ENCODE data around the gene SLC35G1.

The SLC35G1 gene

DNA sequence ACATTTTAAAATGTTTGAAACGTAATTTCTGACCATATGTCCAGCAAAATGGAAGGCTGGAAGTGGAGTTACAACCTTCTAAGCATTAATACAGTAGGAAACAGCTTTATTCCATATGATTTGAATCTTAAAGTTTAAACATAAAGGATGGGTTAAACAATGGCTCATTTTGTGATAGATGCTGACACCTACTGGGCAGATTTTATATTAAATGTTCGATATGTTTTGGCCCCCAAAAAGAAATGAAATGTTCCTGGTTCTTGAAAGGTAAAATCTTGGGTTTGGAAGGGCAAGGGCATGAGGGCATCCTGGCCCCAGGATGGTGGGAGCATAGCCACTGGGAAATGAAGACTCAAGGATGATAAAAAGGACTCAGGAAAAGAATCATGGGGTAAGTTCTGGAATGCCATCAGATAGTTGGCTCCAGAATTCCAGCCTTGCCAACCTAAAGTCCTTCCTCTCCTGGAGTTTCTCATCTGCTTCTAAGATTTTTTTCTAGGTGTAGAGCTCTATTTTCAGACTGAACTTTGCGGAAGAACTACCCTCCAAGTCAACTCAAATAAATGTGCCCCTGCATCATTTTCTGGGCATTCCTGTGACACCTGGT, 34.6 kb upstream of the SLC35G1 start:
- TF ChIP-seq Cebpa-rat (IDR thresholded peaks at IDR 0.05) = no peak
- no peaks in the 10 kb centered on the region for H3K36me3 ChIP-seq
- peaks cover 10% of the 10 kb centered on the region for H3K4me1 ChIP-seq
- no peak overlapping the region for H3K27ac ChIP-seq
- H4K20me1 ChIP-seq = no peaks in the 10 kb centered on the region
- H3K4me2 ChIP-seq = no peak overlapping the region
- no peak overlapping the region for H3K4me3 ChIP-seq
- H3K27me3 ChIP-seq = no peaks in the 10 kb centered on the region
- peaks cover 9% of the 10 kb centered on the region; the same call in 1 of the 2 replicates for H3K9me3 ChIP-seq
- H3K9ac ChIP-seq = no peak overlapping the region

DNA sequence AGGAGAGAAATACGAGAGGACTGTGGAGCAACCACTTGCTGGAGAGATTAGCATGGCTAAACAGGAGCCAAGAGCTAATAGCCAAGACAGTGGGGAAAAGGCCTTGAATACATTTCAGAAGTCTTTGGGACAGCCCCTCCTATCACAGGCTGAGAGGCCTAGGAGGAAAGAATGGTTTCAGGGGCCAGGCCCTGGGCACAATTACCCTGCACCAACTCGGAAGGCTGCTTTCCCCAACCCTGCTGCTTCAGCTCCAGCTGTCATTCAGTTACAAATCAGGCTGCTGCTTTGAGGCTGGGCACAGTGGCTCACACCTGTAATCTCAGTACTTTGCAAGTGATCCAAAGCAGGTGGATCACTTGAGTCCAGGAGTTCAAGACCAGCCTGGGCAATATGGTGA, 32.0 kb upstream of the SLC35G1 start:
- Histone ChIP-seq H3K27me3 (no peaks in the 10 kb centered on the region), H3K27ac (no peak overlapping the region), H3K4me3 (no peak overlapping the region), H3K4me1 (peaks cover 10% of the 10 kb centered on the region), H4K20me1 (no peaks in the 10 kb centered on the region), H3K4me2 (no peak overlapping the region), H3K9me3 (peaks cover 9% of the 10 kb centered on the region; the same call in 1 of the 2 replicates), H3K36me3 (no peaks in the 10 kb centered on the region), H3K9ac (no peak overlapping the region)
- no peak for TF ChIP-seq Cebpa-rat (IDR thresholded peaks at IDR 0.05)

DNA sequence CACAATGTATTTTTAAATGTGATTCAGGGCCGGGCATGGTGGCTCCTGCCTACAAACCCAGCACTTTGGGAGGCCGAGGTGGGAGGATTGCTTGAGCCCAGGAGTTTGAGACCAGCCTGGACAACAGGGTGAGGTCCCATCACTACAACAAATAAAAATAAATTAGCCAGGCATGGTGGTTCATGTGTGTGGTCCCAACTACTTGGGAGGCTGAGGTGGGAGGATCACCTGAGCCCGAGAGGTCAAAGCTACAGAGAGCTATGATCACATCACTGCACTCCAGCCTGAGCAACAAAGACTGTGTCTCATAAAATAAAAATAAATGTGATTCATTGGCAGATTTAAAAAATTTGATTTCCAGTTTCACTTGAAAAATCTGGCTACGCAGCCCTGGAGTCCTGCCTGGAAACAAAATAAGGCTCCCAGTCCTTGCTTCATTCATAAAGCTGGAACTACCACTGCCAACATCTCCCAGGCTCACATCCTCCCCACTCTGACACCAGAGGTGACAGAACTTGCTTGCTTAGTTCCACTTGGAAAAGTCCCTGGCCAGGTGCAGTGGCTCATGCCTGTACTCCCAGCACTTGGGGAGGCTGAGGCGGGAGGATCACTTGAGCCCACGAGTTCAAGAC, 27.9 kb upstream of the SLC35G1 start:
- Histone ChIP-seq H3K27ac (no peak overlapping the region), H3K27me3 (no peaks in the 10 kb centered on the region), H3K4me1 (no peaks in the 10 kb centered on the region), H4K20me1 (no peaks in the 10 kb centered on the region), H3K9ac (no peak overlapping the region), H3K4me3 (no peak overlapping the region), H3K4me2 (no peak overlapping the region), H3K36me3 (no peaks in the 10 kb centered on the region), H3K9me3 (peaks cover 9% of the 10 kb centered on the region; the same call in 1 of the 2 replicates)
- TF ChIP-seq Cebpa-rat (IDR thresholded peaks at IDR 0.05) = no peak

DNA sequence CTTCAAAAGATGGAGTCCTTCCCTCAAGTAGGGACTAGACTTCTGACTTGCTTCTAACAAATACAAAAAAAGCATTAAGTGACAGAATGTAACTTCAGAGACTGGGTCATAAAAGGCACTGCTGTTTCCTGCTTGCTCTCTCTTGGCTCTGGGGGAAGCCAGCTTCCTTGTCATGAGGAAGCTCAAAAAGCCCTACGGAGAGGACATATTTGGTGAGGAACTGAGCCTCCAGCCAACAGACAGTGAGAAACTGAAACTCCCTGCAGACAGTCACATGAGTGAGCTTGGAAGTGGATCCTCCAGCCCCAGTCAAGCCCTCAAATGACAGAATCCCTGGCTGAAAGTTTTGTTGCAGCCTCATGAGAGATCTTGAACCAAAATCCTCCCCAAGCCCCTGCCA, 26.3 kb upstream of the SLC35G1 start:
- no peak for TF ChIP-seq Cebpa-rat (IDR thresholded peaks at IDR 0.05)

DNA sequence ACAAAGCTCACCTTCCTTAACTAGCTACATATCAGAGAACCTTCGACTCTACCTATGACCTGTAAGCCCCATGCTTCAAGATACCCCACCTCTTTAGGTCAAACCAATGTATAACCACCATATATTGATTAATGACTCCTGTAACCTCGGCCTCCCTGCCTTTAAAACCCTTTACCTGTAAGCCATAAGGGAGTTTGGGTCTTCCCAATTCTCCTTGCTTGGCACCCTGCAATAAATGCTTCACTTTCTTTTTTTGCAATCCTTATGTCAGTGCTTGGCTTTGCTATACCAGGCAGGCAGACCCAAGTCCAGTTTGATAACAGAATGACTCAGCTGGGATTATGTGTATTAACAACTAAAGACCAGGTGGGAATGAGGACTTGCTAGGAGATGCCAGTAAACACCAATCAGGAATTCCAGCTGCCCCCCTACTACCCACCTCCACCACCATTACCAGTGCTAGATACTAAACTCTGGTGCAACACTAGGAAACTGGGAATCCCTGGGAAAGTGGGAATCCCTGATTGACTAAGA, 22.0 kb upstream of the SLC35G1 start:
- Histone ChIP-seq H3K4me3 (no peak overlapping the region), H4K20me1 (no peaks in the 10 kb centered on the region), H3K27me3 (no peaks in the 10 kb centered on the region), H3K4me1 (no peaks in the 10 kb centered on the region), H3K9ac (no peak overlapping the region), H3K36me3 (no peaks in the 10 kb centered on the region), H3K9me3 (no peaks in the 10 kb centered on the region), H3K27ac (no peak overlapping the region), H3K4me2 (no peak overlapping the region)
- TF ChIP-seq Cebpa-rat (IDR thresholded peaks at IDR 0.05) = no peak

More for the DNA sequence above, 26.3 kb upstream of the SLC35G1 start:
- Histone ChIP-seq H3K9ac (no peak overlapping the region), H3K4me3 (no peak overlapping the region), H3K4me1 (no peaks in the 10 kb centered on the region), H3K27me3 (no peaks in the 10 kb centered on the region), H3K36me3 (no peaks in the 10 kb centered on the region), H4K20me1 (no peaks in the 10 kb centered on the region), H3K9me3 (no peaks in the 10 kb centered on the region), H3K27ac (no peak overlapping the region), H3K4me2 (no peak overlapping the region)

DNA sequence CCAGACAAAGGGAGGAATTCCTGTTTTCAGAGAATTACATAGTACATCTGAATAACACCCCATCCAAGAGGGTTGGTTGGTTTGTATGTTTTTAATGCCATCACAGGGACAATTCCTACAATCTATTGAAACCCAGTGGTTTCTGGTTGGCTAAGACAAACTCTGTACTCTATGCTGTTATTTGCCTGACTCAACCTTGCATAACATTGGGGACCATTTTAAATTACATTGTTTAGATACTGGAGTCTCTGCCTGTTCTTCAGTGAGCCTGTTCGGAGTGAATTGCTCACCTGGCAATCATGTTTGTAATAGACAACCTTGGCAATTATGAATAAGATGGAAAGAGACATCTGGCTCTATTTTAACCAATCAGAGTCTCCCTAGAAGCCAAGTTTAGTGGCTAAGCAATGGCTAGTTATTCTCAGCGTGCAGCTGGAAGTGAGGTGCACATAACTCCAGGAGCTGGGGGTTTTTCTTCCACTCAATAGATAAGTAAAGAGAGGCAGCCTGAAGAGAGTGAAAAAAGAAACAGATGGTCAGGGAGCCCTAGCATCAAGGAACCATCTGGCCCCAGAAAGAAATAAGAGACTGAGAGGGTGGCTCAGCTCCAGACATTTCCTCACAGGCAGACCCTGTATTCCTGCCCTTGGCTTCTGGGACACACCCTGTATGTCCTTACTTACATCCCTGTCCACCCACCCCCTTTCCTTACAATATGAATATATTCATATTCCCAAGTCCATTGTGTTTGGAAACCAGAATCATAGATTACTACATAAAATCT, 21.2 kb upstream of the SLC35G1 start:
- H3K9ac ChIP-seq = no peak overlapping the region

DNA sequence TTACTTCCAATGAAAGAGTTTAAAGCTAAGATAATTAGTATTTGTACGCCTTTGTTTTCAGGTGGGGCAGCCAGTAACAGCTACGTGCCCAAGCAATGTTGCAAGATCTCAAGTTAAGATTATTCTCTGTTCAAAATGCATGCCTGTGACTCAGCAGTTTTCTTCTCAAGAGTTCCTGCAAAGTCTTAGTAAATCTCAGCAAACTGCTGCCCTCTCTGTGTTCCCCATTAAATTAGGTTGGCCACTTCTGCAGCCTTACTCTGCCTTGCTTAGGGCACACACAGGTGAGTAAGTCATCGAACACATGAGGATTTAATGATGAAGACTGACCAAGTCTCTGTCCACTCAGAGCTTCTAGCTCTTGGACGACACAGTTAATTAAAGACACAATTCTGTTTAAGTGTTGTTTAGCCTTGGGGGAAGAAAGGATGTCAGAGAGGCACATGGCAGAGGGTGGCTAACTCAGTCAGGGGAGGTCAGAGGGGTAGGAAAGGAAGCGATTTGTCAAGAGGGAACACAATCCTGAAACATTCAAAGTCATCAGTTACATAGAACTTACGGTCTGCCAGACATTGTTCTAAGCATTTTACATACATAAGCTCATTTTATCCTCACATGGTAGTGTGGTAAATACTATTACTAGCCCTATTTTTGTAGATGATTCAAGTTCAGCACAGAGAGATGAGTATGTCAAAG, 20.2 kb upstream of the SLC35G1 start:
- Histone ChIP-seq H3K4me1 (no peaks in the 10 kb centered on the region), H4K20me1 (no peaks in the 10 kb centered on the region), H3K4me2 (no peak overlapping the region), H3K27ac (no peak overlapping the region), H3K9ac (no peak overlapping the region), H3K9me3 (no peaks in the 10 kb centered on the region), H3K27me3 (no peaks in the 10 kb centered on the region), H3K36me3 (no peaks in the 10 kb centered on the region), H3K4me3 (no peak overlapping the region)
- no peak for TF ChIP-seq Cebpa-rat (IDR thresholded peaks at IDR 0.05)

More for the DNA sequence above, 21.2 kb upstream of the SLC35G1 start:
- no peak for TF ChIP-seq Cebpa-rat (IDR thresholded peaks at IDR 0.05)
- Histone ChIP-seq H3K4me1 (no peaks in the 10 kb centered on the region), H3K4me3 (no peak overlapping the region), H4K20me1 (no peaks in the 10 kb centered on the region), H3K9me3 (no peaks in the 10 kb centered on the region), H3K4me2 (no peak overlapping the region), H3K27ac (no peak overlapping the region), H3K27me3 (no peaks in the 10 kb centered on the region), H3K36me3 (no peaks in the 10 kb centered on the region)

DNA sequence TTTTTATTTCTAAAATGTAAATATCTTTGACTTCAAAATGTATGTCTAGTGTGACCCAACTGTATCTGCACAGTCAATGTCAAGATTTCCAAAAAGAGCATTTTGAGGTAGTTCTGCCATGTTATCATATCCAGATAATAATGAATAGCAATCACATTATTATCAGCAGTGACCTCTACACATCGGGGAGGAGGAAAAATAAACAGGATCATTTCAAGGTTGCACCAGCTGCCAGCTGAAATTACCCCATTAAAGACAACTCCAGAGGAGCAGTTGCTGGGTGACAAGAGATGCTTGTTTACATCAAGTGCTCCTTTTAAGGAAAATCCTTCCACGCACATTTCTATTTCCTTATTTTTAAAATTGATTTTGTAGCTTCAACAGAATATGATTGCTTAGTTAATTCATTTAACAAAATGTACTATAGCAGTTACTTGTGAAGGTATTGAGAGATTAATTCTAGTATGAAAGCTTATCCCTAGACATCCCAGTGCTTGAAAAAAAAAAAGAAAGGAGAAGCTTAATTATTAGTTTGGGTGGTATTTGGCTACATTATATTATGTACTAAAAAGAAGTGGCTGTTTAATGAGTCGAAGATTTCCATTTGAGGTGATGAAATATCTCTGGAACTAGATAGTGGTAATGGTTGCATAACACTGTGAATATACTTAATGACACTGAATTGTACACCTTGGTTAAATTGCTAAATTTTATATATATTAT, 19.3 kb upstream of the SLC35G1 start:
- H3K9me3 ChIP-seq = no peaks in the 10 kb centered on the region
- H3K36me3 ChIP-seq = no peaks in the 10 kb centered on the region
- H3K4me1 ChIP-seq = no peaks in the 10 kb centered on the region
- no peak overlapping the region for H3K4me2 ChIP-seq
- no peak overlapping the region for H3K4me3 ChIP-seq
- H3K9ac ChIP-seq = no peak overlapping the region
- H4K20me1 ChIP-seq = no peaks in the 10 kb centered on the region
- H3K27me3 ChIP-seq = no peaks in the 10 kb centered on the region
- TF ChIP-seq Cebpa-rat (IDR thresholded peaks at IDR 0.05) = no peak
- no peak overlapping the region for H3K27ac ChIP-seq

DNA sequence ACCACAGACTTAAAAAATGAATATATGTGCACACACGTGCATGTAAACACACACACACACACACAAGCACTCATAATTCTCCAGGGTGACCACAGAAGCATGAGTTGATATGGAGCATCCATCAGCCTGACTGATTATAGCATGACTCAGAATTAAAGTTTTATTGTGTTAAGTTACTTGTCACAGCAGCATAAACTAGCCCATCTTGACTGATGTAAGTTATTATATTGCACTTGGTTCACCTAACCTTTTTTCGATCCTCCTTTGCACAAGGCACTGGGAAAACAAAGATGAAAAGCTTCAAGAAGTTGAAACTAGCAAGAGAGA, 18.8 kb upstream of the SLC35G1 start:
- no peak overlapping the region for H3K4me2 ChIP-seq
- no peaks in the 10 kb centered on the region for H3K4me1 ChIP-seq
- no peaks in the 10 kb centered on the region for H3K27me3 ChIP-seq
- no peaks in the 10 kb centered on the region for H3K36me3 ChIP-seq
- H3K9me3 ChIP-seq = no peaks in the 10 kb centered on the region
- no peak overlapping the region for H3K4me3 ChIP-seq
- H3K27ac ChIP-seq = no peak overlapping the region
- H4K20me1 ChIP-seq = no peaks in the 10 kb centered on the region
- no peak for TF ChIP-seq Cebpa-rat (IDR thresholded peaks at IDR 0.05)
- H3K9ac ChIP-seq = no peak overlapping the region
